Naive B cell (primary cell): ENCODE measurements around the gene BAG3. TPM values are rescaled to one million over a fixed set of nuclear protein-coding genes. Genes with fewer than 3 reads are reported as not detected.

Source experiments
- ATAC-seq, 2 donors: fragments of 150-1000 bp; cut with Tn5 transposase; 2 replicates each; pipeline ENCODE4 v1.10.0; 2021; ENCODE audit warnings: low read depth in 2 of 2, mild to moderate bottlenecking in 2 of 2, moderate library complexity in 2 of 2
- DNase-seq: peaks from one replicate; pipeline ENCODE4 v3.0.0; 2022
- H3K27ac Mint-ChIP-seq, 6 donors: one replicate each; pipeline ENCODE4 v1.8.0; 2020 to 2022; ENCODE audit warnings: mild to moderate bottlenecking in 6 of 6, mixed read lengths in 6 of 6, moderate library complexity in 5 of 6, inconsistent platforms in 2 of 6
- H3K27me3 Mint-ChIP-seq, 3 donors: one replicate each; pipeline ENCODE4 v1.8.0; 2021 to 2022; ENCODE audit warnings: mixed read lengths in 3 of 3, mild to moderate bottlenecking in 1 of 3
- H3K36me3 Mint-ChIP-seq, 2 donors: one replicate each; pipeline ENCODE4 v1.8.0; 2020 to 2022; ENCODE audit warnings: mixed read lengths in 2 of 2, inconsistent platforms in 1 of 2, mild to moderate bottlenecking in 1 of 2
- H3K4me1 Mint-ChIP-seq, 3 donors: one replicate each; pipeline ENCODE4 v1.8.0; 2020 to 2022; ENCODE audit warnings: mixed read lengths in 3 of 3, inconsistent platforms in 1 of 3, mild to moderate bottlenecking in 1 of 3, moderate library complexity in 1 of 3
- H3K4me3 Mint-ChIP-seq, 8 donors: one replicate each; pipeline ENCODE4 v1.8.0; 2020 to 2022; ENCODE audit warnings: mild to moderate bottlenecking in 8 of 8, mixed read lengths in 8 of 8, moderate library complexity in 8 of 8, inconsistent platforms in 2 of 8
- H3K9me3 Mint-ChIP-seq, 7 donors: one replicate each; pipeline ENCODE4 v1.8.0; 2020 to 2022; ENCODE audit warnings: mixed read lengths in 7 of 7, mild to moderate bottlenecking in 5 of 7, inconsistent platforms in 2 of 7, moderate library complexity in 1 of 7
- polyA plus RNA-seq, 6 donors: library from polyadenylated mRNA; unstranded; fragments of 300-500 nt; fragmentation: Illumina TruSeq; gene quantifications; one replicate each; pipeline ENCODE4 v1.2.3, GENCODE V29; 2021; ENCODE audit warnings: low read depth in 6 of 6

The BAG3 gene
- polyA plus RNA-seq, 6 donors from 2014 or later: 0.41 to 1.2 (median 0.89) TPM; not detected in 1

- no peak for DNase-seq
- peaks cover 0 to 8% (median 7%) of the 10 kb centered on the region in 3 donors for H3K27me3 Mint-ChIP-seq
- no peak overlapping the region for H3K27ac Mint-ChIP-seq
- H3K36me3 Mint-ChIP-seq: peaks cover 5 to 7% of the 10 kb centered on the region in 2 donors
- ATAC-seq: no peak
- no peaks in the 10 kb centered on the region for H3K4me1 Mint-ChIP-seq
- no peak overlapping the region for H3K4me3 Mint-ChIP-seq
- no peaks in the 10 kb centered on the region for H3K9me3 Mint-ChIP-seq
Measured at GRCh38 chr10:119675483-119676170, 24.4 kb downstream of the BAG3 start.

GRCh38 chr10:119677126-119677525 lies 25.9 kb downstream of the BAG3 start:
- peaks cover 0 to 23% (median 16%) of the 10 kb centered on the region in 3 donors for H3K27me3 Mint-ChIP-seq
- no peak overlapping the region for H3K4me3 Mint-ChIP-seq
- no peaks in the 10 kb centered on the region for H3K9me3 Mint-ChIP-seq
- ATAC-seq (no peak), DNase-seq (no peak)
- no peaks in the 10 kb centered on the region for H3K4me1 Mint-ChIP-seq
- H3K27ac Mint-ChIP-seq: no peak overlapping the region
- H3K36me3 Mint-ChIP-seq: peaks cover 5 to 7% of the 10 kb centered on the region in 2 donors

DNA sequence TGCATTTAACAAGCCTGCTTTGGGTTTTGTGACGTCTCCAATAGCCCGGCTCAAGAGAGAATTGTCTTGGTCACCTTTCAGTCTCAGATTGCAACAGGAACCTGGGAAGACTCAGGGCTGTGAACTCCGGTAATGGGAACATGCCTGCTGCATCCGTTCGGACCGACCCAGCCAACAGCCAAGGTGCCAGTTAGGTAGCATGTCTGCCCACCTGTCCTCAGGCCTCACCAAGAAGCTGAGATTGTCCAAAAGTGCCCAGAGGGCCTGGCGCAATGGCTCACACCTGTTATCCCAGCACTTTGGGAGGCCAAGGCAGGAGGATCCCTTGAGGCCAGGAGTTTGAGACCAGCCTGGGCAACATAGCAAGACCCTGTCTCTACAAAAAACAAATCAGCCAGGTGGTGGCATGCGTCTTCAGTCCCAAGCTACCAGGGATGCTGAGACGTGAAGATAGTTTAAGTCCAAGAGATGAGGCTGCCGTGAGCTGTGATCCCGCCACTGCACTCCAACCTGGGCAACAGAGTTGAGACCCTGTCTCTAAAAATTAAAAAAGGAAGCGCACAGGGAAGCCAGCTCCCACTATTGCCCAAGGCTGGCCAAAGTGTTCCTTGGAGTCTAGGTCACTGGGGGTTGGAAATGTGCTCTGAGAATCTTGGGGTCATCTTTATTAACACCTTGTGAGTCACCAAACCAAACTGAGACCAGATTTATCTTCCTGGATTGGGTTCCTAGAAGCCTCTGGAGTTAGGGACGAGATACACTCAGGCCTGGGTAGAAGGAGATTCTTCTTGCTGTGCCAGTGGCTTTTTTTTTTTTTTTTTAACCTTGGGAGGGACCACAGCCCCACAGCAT lies 26.9 kb downstream of the BAG3 start:
- Mint-ChIP-seq H3K27me3 (peaks cover 0 to 28% (median 20%) of the 10 kb centered on the region in 3 donors), H3K9me3 (no peaks in the 10 kb centered on the region), H3K4me3 (no peak overlapping the region), H3K27ac (no peak overlapping the region), H3K36me3 (peaks cover 2% of the 10 kb centered on the region in 2 donors), H3K4me1 (no peaks in the 10 kb centered on the region)
- ATAC-seq: no peak
- no peak for DNase-seq

GRCh38 chr10:119679480-119679829 lies 28.3 kb downstream of the BAG3 start:
- Mint-ChIP-seq H3K9me3 (no peaks in the 10 kb centered on the region), H3K27ac (no peak overlapping the region), H3K36me3 (no peaks in the 10 kb centered on the region), H3K27me3 (peaks cover 0 to 28% (median 20%) of the 10 kb centered on the region in 3 donors), H3K4me3 (no peak overlapping the region), H3K4me1 (no peaks in the 10 kb centered on the region)
- ATAC-seq (no peak), DNase-seq (no peak)

- no peaks in the 10 kb centered on the region for H3K4me1 Mint-ChIP-seq
- DNase-seq (no peak), ATAC-seq (no peak)
- peaks cover 0 to 28% (median 20%) of the 10 kb centered on the region in 3 donors for H3K27me3 Mint-ChIP-seq
- no peak overlapping the region for H3K27ac Mint-ChIP-seq
- no peaks in the 10 kb centered on the region for H3K9me3 Mint-ChIP-seq
- H3K4me3 Mint-ChIP-seq: no peak overlapping the region
- no peaks in the 10 kb centered on the region for H3K36me3 Mint-ChIP-seq
Measured at GRCh38 chr10:119680050-119680449, 28.9 kb downstream of the BAG3 start.

DNA sequence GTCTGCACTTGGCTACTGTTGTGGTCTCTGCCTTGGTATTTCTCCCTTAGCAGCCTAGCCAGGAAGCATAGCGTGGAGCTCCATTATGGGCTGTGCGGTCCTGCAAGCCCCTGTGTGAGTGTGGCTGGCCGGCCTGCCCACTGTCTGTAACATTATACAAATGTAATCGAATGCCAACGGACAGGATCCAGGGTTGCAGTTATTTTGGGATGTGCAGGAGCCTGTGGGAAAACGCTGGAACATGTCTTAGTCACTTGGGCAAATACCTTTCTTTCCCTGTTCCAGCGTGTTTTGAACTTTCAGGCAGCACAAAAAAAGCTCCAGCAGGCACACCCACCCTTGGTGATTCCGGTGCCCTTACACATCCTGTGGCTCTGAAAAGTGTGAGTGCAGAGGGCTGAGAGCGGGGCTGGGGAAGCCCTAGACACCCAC lies 29.5 kb downstream of the BAG3 start:
- peaks cover 0 to 28% (median 20%) of the 10 kb centered on the region in 3 donors for H3K27me3 Mint-ChIP-seq
- no peak for ATAC-seq
- no peaks in the 10 kb centered on the region for H3K9me3 Mint-ChIP-seq
- no peak for DNase-seq
- no peaks in the 10 kb centered on the region for H3K36me3 Mint-ChIP-seq
- no peaks in the 10 kb centered on the region for H3K4me1 Mint-ChIP-seq
- H3K4me3 Mint-ChIP-seq: no peak overlapping the region
- H3K27ac Mint-ChIP-seq: no peak overlapping the region

- H3K27me3 Mint-ChIP-seq: peaks cover 0 to 11% (median 9%) of the 10 kb centered on the region in 3 donors
- peak overlapping the region; percentile 66 to 92 (median 84) for H3K4me3 Mint-ChIP-seq
- peak; percentile 87 to 92 for ATAC-seq
- no peaks in the 10 kb centered on the region for H3K36me3 Mint-ChIP-seq
- peaks cover 16 to 48% (median 19%) of the 10 kb centered on the region in 3 donors for H3K4me1 Mint-ChIP-seq
- peak overlapping the region in 5 of 6 donors; percentile 7 to 83 (median 68) for H3K27ac Mint-ChIP-seq
- peak; percentile 75 for DNase-seq
- H3K9me3 Mint-ChIP-seq: no peaks in the 10 kb centered on the region
Measured at GRCh38 chr10:119686465-119687191, 35.4 kb downstream of the BAG3 start.

DNA sequence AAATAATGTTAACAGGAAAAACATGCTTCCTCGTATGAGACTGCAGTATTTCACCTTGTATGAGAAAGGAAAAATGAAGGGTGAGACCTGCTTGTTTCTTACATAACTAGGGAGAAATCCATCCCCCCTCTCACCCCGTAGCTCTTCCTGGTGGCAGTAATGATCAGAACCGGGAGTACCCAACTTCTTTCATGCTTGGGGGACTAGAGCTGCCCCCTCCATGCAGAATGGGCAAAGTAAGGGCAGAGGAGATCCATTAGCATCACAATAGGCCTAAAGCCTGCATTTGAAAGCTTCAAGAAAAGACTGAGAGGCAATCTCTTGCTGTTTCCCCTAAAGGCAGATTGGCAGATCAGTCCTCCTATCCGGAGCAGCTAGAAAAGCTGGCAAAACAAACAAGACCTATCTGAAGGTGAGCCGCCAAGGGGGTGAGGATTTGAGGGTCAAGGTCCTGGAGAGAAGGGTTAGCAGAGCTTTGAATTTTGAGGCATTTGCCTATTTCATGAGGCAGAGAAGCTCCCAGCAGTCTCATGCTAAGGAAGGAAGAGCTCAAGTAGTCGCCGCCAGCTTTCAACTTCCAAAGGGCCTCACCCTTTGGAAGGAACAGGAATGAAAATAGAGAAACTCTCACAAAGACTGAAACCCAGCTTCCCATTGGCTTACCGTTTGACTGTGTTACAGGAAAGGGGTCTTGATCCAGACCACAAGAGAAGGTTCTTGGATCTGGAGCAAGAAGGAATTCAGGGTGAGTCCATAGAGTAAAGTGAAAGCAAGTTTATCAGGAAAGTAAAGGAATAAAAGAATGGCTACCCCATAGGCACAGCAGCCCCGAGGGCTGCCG lies 36.2 kb downstream of the BAG3 start:
- Mint-ChIP-seq H3K27me3 (peaks cover 0 to 3% (median 2%) of the 10 kb centered on the region in 3 donors), H3K36me3 (no peaks in the 10 kb centered on the region), H3K27ac (peak overlapping the region in 4 of 6 donors; percentile 18 to 78 (median 62)), H3K9me3 (no peaks in the 10 kb centered on the region), H3K4me1 (peaks cover 17 to 50% (median 19%) of the 10 kb centered on the region in 3 donors), H3K4me3 (peak overlapping the region; percentile 66 to 92 (median 84))
- DNase-seq: no peak
- ATAC-seq: no peak

DNA sequence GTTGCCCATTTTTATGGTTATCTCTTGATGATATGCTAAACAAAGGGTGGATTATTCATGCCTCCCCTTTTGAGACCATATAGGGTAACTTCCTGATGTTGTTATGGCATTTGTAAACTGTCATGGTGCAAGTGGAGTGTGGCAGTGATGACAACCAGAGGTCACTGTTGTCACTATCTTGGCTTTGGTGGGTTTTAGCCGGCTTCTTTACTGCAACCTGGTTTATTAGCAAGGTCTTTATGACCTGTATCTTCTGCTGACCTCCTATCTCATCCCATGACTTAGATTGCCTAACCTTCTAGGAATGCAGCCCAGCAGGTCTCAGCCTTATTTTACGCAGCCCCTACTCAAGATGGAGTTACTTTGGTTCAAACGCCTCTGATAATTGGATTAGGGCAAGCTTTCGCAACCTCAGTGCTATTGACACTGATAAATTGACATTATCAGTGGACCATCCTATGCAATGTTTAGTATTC lies 36.9 kb downstream of the BAG3 start:
- peaks cover 24 to 56% (median 25%) of the 10 kb centered on the region in 3 donors for H3K4me1 Mint-ChIP-seq
- H3K9me3 Mint-ChIP-seq: no peaks in the 10 kb centered on the region
- ATAC-seq (peak; percentile 51 to 56), DNase-seq (peak; percentile 20)
- H3K4me3 Mint-ChIP-seq: no peak overlapping the region
- H3K36me3 Mint-ChIP-seq: no peaks in the 10 kb centered on the region
- no peaks in the 10 kb centered on the region for H3K27me3 Mint-ChIP-seq
- peak overlapping the region in 1 of 6 donors; percentile 76 for H3K27ac Mint-ChIP-seq

- Mint-ChIP-seq H3K36me3 (no peaks in the 10 kb centered on the region), H3K4me3 (no peak overlapping the region), H3K4me1 (peaks cover 31 to 66% (median 32%) of the 10 kb centered on the region in 3 donors), H3K27me3 (no peaks in the 10 kb centered on the region), H3K27ac (peak overlapping the region in 4 of 6 donors; percentile 14 to 85 (median 40)), H3K9me3 (no peaks in the 10 kb centered on the region)
- ATAC-seq: no peak
- no peak for DNase-seq
Measured at GRCh38 chr10:119689016-119689580, 37.9 kb downstream of the BAG3 start.

DNA sequence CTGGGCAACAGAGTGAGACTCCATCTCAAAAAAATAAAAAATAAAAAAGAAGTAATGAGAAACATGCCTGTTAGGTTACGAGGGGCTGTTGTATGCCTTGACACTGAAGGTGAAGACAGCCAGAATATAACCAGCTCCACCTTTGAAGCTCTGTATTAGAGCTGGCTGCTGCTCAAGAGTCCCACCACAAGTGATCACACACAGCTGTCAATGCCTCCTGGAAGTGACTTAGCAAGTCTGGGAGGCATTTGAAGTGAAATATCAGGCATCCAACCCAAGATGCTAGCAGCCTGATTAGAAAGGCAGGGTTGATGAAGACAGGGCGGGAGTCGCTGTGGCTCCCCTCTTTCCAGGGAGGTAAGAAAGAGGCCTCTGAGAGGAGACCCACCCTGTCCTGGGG lies 40.5 kb downstream of the BAG3 start:
- no peaks in the 10 kb centered on the region for H3K27me3 Mint-ChIP-seq
- H3K9me3 Mint-ChIP-seq: no peaks in the 10 kb centered on the region
- no peak for DNase-seq
- H3K4me3 Mint-ChIP-seq: peak overlapping the region in 1 of 8 donors; percentile 25
- H3K27ac Mint-ChIP-seq: peak overlapping the region in 1 of 6 donors; percentile 27
- H3K4me1 Mint-ChIP-seq: peaks cover 27 to 86% (median 39%) of the 10 kb centered on the region in 3 donors
- H3K36me3 Mint-ChIP-seq: no peaks in the 10 kb centered on the region
- ATAC-seq: no peak

DNA sequence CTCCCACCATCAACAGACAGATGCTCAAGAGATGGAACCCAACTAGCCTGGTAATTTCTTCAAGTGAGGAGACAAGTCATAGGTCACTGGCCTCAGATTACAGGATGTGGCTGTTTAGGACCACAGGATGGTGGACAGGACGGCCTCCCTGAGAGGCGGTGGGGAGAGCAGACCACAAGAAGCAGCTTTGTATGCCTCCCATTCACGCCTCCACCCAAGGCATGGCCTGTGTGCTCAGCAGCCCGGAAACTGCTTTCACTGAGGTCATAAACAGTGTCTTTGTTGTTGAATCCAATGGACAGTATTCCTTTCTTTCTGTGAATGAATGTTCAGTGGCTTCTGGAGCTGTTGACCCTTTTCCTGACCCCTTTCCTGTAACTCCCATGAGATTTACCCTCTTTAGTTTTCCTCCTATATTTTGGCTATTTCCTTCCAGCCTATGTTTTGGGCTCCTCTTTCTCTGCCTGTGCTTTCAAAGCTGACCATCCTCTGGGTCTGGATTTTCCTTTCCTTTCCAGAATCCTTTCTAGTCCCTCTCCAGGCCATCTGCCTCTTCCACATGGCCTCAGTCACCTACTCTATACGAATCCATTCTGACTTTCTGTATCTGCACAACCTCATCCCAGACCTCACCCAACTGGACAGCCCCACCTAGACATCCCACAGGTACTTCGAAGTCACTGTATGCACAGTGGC lies 42.2 kb downstream of the BAG3 start:
- no peak for DNase-seq
- no peaks in the 10 kb centered on the region for H3K36me3 Mint-ChIP-seq
- H3K27ac Mint-ChIP-seq: peak overlapping the region in 2 of 6 donors; percentile 45 to 74
- H3K4me3 Mint-ChIP-seq: peak overlapping the region in 2 of 8 donors; percentile 42 to 87
- no peaks in the 10 kb centered on the region for H3K27me3 Mint-ChIP-seq
- no peaks in the 10 kb centered on the region for H3K9me3 Mint-ChIP-seq
- peaks cover 18 to 76% (median 37%) of the 10 kb centered on the region in 3 donors for H3K4me1 Mint-ChIP-seq
- ATAC-seq: no peak
